MCF 10A (cell line): ENCODE data around the gene ANKS4B. TPM values are rescaled to one million over a fixed set of nuclear protein-coding genes. Genes with fewer than 3 reads are reported as not detected.
"Not testable (repeated sequence)": the region's sequence is repeated elsewhere in the genome, so short reads cannot be mapped to it uniquely, and the experiment has no call there.

ENCODE experiments used
- BruUV-seq: library from RNA; stranded (reverse); fragments of 400-500 nt; replicated peaks from 2 replicates; lab custom pipeline; 2021; lab: Mats Ljungman, UMichigan
- CTCF ChIA-PET: fragments of 300-600 bp; sonication (Branson Sonifier 250); formaldehyde crosslinking; extraction: SDS; loops from one replicate; lab custom pipeline; 2021; ENCODE audit warnings: antibody characterized with exemption, inconsistent platforms; lab: Yijun Ruan, JAX
- POLR2A ChIA-PET: fragments of 300-600, 350-650 bp; sonication (Branson Sonifier 250); formaldehyde crosslinking; extraction: SDS; loops from one replicate; lab custom pipeline; 2020; ENCODE audit warnings: antibody characterized with exemption, inconsistent platforms; lab: Yijun Ruan, JAX
- DNase-seq: peaks from one replicate; pipeline ENCODE4 v3.0.0-alpha.2; 2018; ENCODE audit not compliant: unreplicated experiment
- H3K27ac Mint-ChIP-seq: one replicate; pipeline ENCODE4 v1.8.0; 2022; ENCODE audit warnings: mild to moderate bottlenecking, low read depth, mixed read lengths; ENCODE audit not compliant: unreplicated experiment
- H3K27me3 Mint-ChIP-seq: one replicate; pipeline ENCODE4 v1.8.0; 2022; ENCODE audit warnings: mixed read lengths; ENCODE audit not compliant: insufficient read depth, unreplicated experiment
- H3K36me3 Mint-ChIP-seq: one replicate; pipeline ENCODE4 v1.8.0; 2022; ENCODE audit warnings: mild to moderate bottlenecking, moderate library complexity, mixed read lengths; ENCODE audit not compliant: insufficient read depth, unreplicated experiment
- H3K4me1 Mint-ChIP-seq: one replicate; pipeline ENCODE4 v1.8.0; 2022; ENCODE audit warnings: mixed read lengths; ENCODE audit not compliant: insufficient read depth, unreplicated experiment
- H3K4me3 Mint-ChIP-seq: one replicate; pipeline ENCODE4 v1.8.0; 2022; ENCODE audit warnings: mild to moderate bottlenecking, moderate library complexity, mixed read lengths; ENCODE audit not compliant: unreplicated experiment
- H3K9me3 Mint-ChIP-seq: one replicate; pipeline ENCODE4 v1.8.0; 2022; ENCODE audit warnings: mixed read lengths; ENCODE audit not compliant: unreplicated experiment
- CTCF ChIP-seq: fragments of 200-600 bp; IDR thresholded peaks from one replicate; pipeline ENCODE4 v1.8.0; 2022; ENCODE audit warnings: antibody characterized with exemption, mild to moderate bottlenecking; ENCODE audit not compliant: unreplicated experiment
- intact Hi-C: fragments of 100-400 bp; cut with micrococcal nuclease; formaldehyde crosslinking; loops from 2 replicates; pipeline ENCODE4 v1.14.1; 2022
- total RNA-seq: library from RNA; stranded (reverse); gene quantifications from 2 replicates; pipeline ENCODE4 v1.2.3, GENCODE V29; 2022

The ANKS4B gene
- total RNA-seq, 1 experiment from 2014 or later = not detected

GRCh38 chr16:21190013-21190412 is 43.5 kb upstream of the ANKS4B start:
- intact Hi-C loops = no loop called here
- DNase-seq = no peak
- Mint-ChIP-seq H3K27ac (no peak overlapping the region), H3K27me3 (peaks cover 10% of the 10 kb centered on the region), H3K4me3 (no peak overlapping the region), H3K36me3 (no peaks in the 10 kb centered on the region), H3K4me1 (no peaks in the 10 kb centered on the region), H3K9me3 (no peaks in the 10 kb centered on the region)
- BruUV-seq = no TSS peak
- CTCF ChIA-PET = interaction anchor here (0.7 to 5.9 kb wide), 12 partner anchors 11 to 1521 kb away, joined by 3 to 87 read pairs (median 6); partner anchors contain the start of genes CRYM and LDAF1
- POLR2A ChIA-PET = interaction anchor here (4.6 kb wide), 1 partner anchor 112 kb away, joined by 89 read pairs; no protein-coding TSS in a partner anchor
- no peak for TF ChIP-seq CTCF

- no peak overlapping the region for H3K4me3 Mint-ChIP-seq
- TF ChIP-seq CTCF = no peak
- H3K9me3 Mint-ChIP-seq = no peaks in the 10 kb centered on the region
- ChIA-PET POLR2A (interaction anchor here (4.6 kb wide), 1 partner anchor 111 kb away, joined by 89 read pairs; no protein-coding TSS in a partner anchor), CTCF (interaction anchor here (1.0 to 5.9 kb wide), 3 partner anchors 32 to 111 kb away, joined by 4 to 87 read pairs (median 62); partner anchors contain the start of gene LDAF1)
- no peaks in the 10 kb centered on the region for H3K4me1 Mint-ChIP-seq
- DNase-seq = no peak
- intact Hi-C loops = no loop called here
- H3K27ac Mint-ChIP-seq = no peak overlapping the region
- H3K27me3 Mint-ChIP-seq = peaks cover 14% of the 10 kb centered on the region
- no peaks in the 10 kb centered on the region for H3K36me3 Mint-ChIP-seq
- BruUV-seq = no TSS peak
Measured at GRCh38 chr16:21190599-21190998, 42.9 kb upstream of the ANKS4B start.

- ChIA-PET POLR2A (interaction anchor here (0.6 kb wide), 1 partner anchor 289 kb away, joined by 3 read pairs; no protein-coding TSS in a partner anchor), CTCF (interaction anchor here (0.7 kb wide), 1 partner anchor 44 kb away, joined by 3 read pairs; no protein-coding TSS in a partner anchor)
- no peak for TF ChIP-seq CTCF
- Mint-ChIP-seq H3K36me3 (no peaks in the 10 kb centered on the region), H3K4me3 (no peak overlapping the region), H3K27me3 (peaks cover 14% of the 10 kb centered on the region), H3K4me1 (no peaks in the 10 kb centered on the region), H3K9me3 (no peaks in the 10 kb centered on the region), H3K27ac (no peak overlapping the region)
- no TSS peak for BruUV-seq
- intact Hi-C loops = no loop called here
- no peak for DNase-seq
Measured at GRCh38 chr16:21192991-21193390, 40.5 kb upstream of the ANKS4B start.

- H3K4me3 Mint-ChIP-seq = no peak overlapping the region
- no TSS peak for BruUV-seq
- intact Hi-C loops = no loop called here
- no peak for DNase-seq
- no peaks in the 10 kb centered on the region for H3K9me3 Mint-ChIP-seq
- TF ChIP-seq CTCF = no peak
- H3K4me1 Mint-ChIP-seq = no peaks in the 10 kb centered on the region
- ChIA-PET CTCF (interaction anchor here (0.6 to 0.9 kb wide), 2 partner anchors 106 to 370 kb away, joined by 3 to 4 read pairs; no protein-coding TSS in a partner anchor), POLR2A (no interaction called here)
- H3K36me3 Mint-ChIP-seq = no peaks in the 10 kb centered on the region
- H3K27ac Mint-ChIP-seq = no peak overlapping the region
- peaks cover 16% of the 10 kb centered on the region for H3K27me3 Mint-ChIP-seq
Measured at GRCh38 chr16:21194771-21195301, 38.7 kb upstream of the ANKS4B start.

GRCh38 chr16:21195330-21195729 is 38.2 kb upstream of the ANKS4B start:
- DNase-seq, H3K36me3 Mint-ChIP-seq, H3K4me3 Mint-ChIP-seq, intact Hi-C loops, POLR2A ChIA-PET, BruUV-seq, H3K27ac Mint-ChIP-seq, H3K4me1 Mint-ChIP-seq, H3K9me3 Mint-ChIP-seq: not testable (repeated sequence)
- CTCF ChIA-PET = interaction anchor here (0.6 to 2.4 kb wide), 3 partner anchors 7 to 369 kb away, joined by 3 to 8 read pairs (median 4); no protein-coding TSS in a partner anchor
- H3K27me3 Mint-ChIP-seq = peaks cover 21% of the 10 kb centered on the region
